GM12873 (cell line): ENCODE measurements around the gene MAN2A2.

Experiments used
- TF ChIP-seq, protein P1 (sequence below): IDR thresholded peaks from 2 replicates; pipeline ENCODE4 v1.5.1; 2012; ENCODE audit warnings: low read depth, mild to moderate bottlenecking, moderate library complexity, low read length, control low read depth; ENCODE audit not compliant: insufficient read depth; ENCODE audit errors: missing control alignments

MAN2A2 gene

GRCh38 chr15:90893175-90894090 is 9.7 kb upstream of the MAN2A2 start:
- TF ChIP-seq, protein P1, sequence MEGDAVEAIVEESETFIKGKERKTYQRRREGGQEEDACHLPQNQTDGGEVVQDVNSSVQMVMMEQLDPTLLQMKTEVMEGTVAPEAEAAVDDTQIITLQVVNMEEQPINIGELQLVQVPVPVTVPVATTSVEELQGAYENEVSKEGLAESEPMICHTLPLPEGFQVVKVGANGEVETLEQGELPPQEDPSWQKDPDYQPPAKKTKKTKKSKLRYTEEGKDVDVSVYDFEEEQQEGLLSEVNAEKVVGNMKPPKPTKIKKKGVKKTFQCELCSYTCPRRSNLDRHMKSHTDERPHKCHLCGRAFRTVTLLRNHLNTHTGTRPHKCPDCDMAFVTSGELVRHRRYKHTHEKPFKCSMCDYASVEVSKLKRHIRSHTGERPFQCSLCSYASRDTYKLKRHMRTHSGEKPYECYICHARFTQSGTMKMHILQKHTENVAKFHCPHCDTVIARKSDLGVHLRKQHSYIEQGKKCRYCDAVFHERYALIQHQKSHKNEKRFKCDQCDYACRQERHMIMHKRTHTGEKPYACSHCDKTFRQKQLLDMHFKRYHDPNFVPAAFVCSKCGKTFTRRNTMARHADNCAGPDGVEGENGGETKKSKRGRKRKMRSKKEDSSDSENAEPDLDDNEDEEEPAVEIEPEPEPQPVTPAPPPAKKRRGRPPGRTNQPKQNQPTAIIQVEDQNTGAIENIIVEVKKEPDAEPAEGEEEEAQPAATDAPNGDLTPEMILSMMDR: peak; percentile 29

GRCh38 chr15:90895571-90896117 is 7.5 kb upstream of the MAN2A2 start:
- TF ChIP-seq, protein P1: peak; percentile 13

- TF ChIP-seq, protein P1: peak; percentile 31
Measured at GRCh38 chr15:90897131-90897655, 5.9 kb upstream of the MAN2A2 start.

GRCh38 chr15:90901175-90902039 is 1.7 kb upstream of the MAN2A2 start:
- TF ChIP-seq, protein P1: no peak

DNA sequence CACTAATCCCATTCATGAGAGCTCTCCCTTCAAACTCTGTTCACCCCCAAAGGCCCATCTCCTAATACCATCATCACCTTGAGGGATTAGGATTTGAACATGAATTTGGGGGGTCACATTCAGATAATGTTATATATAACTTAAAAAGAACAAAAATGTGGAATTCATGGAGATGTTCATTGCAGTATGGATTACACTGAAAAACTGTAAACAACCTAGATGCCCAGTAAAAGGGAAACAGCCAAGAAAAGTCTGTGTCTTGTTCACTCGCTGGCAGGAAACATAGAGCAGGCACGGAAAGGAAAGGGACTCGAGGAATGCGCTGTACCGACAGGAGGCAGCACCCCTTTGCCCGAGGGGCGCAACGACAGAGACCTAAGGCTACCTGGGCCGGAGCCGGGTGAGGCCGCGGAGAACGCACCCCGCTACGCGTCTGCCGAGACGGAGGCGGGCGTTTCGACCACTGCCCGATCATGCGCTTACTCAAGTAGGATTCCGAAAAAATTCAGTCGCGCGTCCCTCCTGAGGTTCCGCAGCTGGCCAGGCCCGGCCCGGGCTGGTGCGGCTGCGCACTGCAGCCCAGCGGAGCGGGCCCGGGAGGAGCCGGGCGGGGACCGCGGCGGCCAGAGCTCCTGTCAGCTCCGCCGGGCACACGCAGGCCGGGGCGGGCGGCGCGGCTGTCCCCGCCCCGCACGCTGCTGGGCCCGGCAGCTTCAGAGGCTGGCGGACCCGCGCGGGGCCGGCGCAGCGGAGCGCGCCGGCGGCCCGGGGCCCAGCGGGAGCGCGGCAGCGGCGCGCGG is 862 bp upstream of the MAN2A2 start:
- TF ChIP-seq, protein P1: peak; percentile 86

DNA sequence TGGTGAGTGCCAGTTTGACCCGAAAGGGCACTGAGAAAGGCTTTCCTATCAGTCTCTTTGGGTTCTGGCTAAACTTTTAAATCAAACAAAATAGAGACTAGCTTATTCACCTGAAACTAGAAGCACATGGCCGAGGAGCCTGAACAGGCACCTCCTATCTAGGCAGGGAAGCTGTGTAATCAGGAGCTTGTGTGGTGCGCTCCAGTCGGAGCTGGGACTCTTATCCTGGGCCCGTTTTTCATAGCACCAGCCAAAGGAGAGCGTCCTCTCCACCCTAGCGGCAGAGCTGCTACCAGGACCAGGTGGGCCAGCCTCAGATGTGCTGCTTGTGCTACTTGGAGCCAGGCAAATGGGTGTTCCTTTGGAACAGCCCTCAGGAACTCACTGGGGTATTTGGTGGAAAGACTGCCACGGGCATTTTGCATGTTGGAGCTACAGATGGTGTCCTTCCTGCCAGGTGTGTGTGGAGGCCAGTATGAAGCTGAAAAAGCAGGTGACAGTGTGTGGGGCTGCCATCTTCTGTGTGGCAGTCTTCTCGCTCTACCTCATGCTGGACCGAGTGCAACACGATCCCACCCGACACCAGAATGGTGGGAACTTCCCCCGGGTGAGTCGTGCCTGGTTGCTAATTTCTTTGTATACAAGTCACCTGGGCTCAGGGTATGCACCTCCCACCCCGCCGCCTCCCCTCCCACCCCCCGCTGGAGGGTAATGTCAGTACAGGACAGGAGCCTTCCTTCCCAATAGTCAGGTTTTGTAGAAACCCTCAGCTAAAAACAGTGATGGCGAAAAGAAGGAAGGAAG is 833 bp downstream of the MAN2A2 start:
- TF ChIP-seq, protein P1: no peak
